GM18870 (cell line): ENCODE results near the gene ANKRD6.
"Not testable (repeated sequence)": the region's sequence is repeated elsewhere in the genome, so short reads cannot be mapped to it uniquely, and the experiment has no call there.

Source experiments
- ATAC-seq: cut with Tn5 transposase; IDR thresholded peaks from one replicate; pipeline ENCODE4 v1.9.1; 2021; ENCODE audit warnings: moderate library complexity; ENCODE audit not compliant: unreplicated experiment

Gene ANKRD6

DNA sequence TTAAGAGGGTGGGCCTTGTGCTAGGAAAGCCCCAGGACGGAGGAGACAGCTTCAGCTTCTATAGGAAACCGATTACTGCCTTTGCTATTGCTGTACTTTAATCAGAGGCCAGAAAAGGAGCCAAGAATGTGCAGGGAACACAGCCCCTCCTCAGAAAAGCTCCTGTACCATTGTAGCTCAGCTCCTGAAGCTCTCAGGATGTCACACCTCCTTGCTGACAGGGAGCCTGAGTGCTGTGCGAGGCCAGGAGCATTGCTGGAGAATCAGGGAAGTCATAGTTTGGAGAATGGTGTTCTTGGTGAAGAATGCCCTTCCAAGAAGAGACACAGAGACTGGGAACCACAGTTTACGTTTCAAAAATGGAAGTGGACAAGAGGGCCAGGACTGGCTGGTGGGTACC is 158.8 kb downstream of the ANKRD6 start:
- no peak for ATAC-seq

DNA sequence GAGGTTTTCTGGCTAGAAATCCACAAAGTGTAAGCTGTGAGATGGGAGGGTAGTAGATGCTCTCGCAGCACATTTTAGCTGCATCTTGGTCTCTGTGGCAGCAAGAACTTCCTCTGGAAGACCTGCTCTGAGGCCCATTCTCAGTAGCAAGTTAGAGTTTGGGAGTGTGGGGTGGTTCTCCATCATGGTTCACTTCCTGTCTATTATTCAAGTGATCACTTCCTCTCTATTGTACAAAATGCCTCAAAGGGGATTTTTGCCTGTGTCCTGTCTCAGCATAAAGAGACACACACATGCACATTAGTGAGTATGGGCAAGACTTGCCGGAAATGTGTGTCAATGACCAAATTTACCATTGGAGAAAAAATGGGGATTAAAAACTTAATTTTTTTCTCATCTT is 163.1 kb downstream of the ANKRD6 start:
- ATAC-seq: peak; percentile 95

DNA sequence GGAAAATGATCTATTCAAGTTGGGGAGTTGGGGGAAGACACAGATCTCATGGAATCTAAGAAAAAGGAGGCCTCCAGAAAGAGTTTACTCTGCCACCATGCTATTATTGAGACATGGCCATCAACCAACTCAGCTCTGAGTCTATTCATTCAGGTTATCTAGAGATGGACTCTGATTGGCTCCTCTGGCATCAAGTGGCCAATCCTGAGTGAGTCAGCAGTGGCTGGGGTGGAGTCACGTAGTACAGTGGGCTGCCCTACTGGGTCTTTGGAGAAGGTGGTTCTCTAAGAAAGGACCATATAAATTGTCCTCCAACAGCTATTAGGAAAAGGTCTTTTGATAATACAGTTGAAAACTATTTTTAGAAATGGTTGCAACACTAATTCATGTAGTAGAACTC is 163.5 kb downstream of the ANKRD6 start:
- ATAC-seq: no peak

DNA sequence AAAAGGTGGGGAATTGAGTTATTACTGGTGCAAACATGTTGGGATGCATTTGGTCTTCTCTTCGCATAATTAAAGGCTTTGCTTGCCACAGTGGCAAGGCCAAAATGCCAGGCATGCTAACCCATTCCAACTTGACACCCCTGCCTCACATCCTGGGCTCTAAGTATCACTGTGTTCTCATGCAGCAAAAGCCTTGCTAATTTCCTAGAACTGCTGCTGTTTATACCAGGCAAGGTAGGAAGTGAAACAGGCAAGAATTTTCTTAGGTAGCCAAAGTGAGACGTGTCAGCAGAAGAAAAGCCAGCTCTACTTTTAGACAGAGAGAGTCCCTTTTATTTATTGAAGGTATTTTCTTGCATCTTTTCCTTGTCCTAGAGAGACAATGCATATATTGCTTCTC is 164.4 kb downstream of the ANKRD6 start:
- ATAC-seq: no peak

DNA sequence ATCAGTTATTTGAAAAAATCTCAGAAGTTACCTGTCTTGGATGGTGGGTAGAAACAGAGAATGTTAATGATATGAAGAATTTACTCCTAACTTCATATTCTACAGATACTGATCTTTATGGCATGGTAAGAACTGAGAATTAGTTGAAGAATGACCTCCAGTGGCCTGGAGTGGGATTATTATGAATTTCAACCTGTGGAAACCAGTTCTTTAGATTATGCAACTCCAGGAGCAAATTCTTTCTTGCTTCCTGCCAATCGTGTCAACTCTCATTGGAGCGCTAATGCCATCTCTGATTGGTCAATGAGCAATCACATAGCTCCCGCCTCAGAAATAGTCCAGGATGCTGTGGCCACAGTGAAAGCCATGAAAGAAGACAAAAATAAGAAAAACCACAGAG is 165.0 kb downstream of the ANKRD6 start:
- no peak for ATAC-seq

DNA sequence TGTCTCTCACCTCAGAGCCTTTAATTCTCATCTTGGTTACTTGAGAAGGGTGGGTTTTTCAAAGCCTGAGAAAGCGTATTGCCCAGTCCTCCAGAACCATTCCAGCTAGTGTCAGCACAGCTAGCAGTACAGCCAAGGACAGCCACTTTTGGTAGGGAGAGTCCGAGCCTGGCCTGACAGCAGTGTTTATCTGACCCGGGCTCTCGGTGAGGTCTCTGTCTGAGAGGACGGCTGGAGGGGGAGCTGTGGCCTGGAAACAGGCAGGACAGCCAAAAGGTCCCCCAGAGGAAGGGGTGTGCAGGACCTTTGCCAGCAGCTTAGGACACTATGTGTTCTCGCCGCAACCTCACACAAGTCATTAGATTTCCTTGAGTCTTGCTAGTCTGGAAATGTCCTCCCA is 166.8 kb downstream of the ANKRD6 start:
- no peak for ATAC-seq

DNA sequence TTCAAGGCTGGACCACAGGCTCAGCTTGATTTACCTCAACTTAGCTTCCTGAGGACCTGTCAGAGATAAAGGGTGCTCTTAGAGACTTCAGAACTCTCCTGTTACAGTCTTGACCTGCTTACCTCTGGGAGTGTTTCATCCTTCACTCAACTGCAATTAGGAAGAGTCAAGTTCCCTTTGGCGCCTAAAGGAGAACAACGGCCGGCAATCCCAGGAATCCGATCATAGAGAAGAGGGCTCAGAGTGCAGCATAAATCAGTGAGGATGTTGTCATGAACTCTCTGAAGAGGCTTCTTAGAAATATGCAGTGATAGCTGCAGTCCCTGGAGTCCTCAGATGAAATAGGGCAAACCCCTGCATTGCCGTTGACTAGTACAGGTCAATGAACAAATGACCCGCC is 169.2 kb downstream of the ANKRD6 start:
- no peak for ATAC-seq

DNA sequence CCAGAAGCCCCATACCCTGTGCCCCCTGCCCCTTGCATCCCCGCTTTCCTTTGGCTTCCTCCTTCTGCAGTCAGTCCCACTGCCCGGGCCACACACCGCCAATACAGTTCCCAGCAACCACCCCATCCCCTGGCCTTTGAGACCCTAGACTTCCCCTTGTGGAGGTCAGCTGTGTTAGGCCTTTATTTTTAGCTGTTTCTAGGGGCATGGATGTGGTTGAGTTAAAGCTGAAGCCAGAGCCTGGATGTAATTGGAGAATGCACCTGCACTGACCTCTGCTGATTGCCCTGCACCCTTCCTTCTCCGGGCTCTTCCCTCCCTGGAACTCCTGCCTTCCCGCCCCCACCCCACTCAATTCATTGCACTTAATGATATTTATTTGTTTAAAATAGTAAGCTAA is 171.7 kb downstream of the ANKRD6 start:
- ATAC-seq: no peak

DNA sequence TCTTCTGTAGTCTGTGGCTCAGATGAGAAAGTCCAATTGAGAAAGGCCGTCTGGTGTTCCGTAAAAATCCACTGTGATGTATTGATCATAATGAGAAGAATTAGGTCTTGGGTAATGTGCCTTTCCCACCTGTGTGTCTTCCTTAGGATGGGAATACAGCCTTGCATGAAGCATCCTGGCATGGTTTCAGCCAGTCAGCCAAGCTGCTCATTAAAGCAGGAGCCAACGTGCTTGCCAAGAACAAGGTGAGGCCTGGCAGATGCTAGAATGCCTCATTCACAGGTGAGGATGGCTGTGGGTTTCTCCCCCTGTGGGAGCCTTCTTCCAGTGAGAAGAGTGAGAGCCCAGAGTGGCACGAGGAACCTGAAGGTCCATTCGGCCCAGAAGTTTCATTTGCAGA is 172.9 kb downstream of the ANKRD6 start:
- ATAC-seq: no peak

DNA sequence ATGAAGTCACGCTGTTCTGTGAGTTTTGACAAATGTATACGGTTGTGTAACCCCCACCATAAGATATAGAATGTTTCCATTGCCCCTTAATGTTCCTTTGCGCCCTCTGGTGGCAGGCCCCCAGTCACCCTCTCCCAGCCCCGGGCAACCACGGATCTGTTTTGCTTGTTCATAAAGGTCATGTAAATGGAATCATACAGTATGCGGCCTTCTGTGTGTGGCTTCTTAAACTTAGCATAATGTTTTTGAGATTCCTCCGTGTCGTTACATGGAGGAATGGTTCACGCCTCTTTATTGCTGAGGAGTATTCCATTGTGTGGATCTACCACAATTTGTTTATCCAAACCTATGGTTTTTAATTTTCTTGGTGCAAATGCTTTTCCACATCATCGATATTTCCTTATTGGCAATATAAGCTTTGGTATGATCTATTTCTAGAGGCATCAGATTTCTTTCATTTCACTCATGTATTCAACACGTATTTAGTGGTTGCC is 177.2 kb downstream of the ANKRD6 start:
- no peak for ATAC-seq

DNA sequence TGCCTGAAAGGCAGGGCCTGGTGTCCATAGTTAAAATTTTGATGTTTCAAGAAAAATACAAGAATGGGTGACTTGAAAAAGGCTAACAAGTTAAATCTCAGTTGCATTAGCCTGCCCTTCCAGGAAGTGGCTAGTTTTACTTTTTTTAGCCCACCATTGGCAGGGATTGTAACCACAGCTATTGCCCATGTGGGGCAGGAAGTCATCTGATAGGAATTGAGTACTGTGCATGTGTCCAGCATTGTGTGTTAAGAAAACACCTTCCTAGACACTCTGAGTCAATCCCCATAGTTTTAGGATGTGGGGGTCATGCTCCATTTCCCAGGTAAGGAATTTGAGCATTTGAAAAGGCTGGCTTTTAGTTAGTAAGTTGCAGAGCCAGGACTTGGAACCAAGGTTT is 178.7 kb downstream of the ANKRD6 start:
- no peak for ATAC-seq

DNA sequence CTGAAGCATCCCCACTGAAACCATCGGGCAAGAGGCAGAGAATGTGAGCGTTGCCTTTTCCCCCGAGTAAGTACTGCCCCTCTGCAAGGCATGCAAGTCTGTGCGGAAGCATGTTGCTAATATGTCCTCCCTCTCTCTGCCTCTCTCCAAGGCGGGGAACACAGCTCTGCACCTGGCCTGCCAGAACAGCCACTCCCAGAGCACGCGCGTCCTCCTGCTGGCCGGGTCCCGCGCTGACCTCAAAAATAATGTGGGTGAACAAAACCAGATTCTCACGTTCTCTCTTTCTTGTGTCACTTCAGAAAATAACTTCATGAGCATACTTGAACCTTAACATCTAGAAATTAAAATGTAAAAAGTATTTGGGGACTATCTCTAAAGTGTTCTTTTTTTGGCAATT is 179.2 kb downstream of the ANKRD6 start:
- no peak for ATAC-seq

DNA sequence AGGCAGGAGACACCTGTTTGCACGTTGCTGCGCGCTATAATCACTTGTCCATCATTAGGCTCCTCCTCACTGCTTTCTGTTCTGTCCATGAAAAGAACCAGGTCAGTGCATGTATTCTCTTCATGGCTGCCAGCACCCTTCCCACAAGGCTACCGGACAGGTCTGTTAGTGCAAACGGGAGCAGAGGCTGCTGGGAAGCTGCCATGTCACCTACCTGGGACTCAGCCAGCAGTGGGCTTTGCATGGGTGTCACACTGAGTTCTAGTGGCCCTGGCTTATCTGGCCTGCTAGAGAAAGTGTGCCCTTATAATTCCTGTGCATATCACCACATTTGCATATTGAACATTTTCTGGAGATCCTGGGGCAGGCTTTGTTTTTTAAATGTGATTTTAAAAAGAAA is 180.8 kb downstream of the ANKRD6 start:
- ATAC-seq: no peak

DNA sequence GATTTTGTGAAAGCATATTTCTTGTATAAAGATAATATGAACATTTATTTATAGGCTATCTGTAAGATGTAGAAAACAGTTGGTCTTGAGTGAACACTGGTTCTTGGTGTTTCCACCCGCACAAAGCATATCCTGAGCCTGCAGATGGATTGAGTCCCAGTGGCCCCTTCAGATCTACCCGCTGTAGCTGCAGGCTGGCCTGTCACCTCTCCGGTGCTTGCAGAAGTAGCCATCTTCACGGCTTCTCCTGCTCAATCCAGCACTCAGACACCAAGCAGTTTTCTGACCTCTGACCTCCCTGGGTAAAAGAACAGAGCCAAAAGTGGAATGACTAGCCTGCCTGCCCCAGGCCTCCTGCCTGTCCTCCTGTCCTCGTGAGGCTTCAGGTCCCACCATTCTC is 182.9 kb downstream of the ANKRD6 start:
- no peak for ATAC-seq

DNA sequence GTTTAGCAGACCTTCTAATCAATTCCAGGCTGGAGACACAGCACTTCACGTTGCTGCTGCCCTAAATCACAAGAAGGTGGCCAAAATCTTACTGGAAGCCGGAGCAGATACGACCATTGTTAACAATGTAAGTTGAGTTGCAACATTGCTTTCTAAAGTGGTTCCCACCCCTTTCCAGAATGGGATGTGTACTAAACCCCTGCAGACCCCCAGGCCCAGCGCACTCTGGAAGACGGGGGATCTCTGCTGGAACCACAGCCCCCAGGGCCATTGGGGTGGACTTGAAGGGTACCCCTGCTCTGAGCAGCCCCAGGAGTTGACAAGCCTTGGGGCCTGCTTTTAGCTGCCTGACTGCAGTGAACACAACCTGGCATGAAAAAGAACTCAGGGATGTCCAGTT is 183.6 kb downstream of the ANKRD6 start:
- ATAC-seq: no peak

DNA sequence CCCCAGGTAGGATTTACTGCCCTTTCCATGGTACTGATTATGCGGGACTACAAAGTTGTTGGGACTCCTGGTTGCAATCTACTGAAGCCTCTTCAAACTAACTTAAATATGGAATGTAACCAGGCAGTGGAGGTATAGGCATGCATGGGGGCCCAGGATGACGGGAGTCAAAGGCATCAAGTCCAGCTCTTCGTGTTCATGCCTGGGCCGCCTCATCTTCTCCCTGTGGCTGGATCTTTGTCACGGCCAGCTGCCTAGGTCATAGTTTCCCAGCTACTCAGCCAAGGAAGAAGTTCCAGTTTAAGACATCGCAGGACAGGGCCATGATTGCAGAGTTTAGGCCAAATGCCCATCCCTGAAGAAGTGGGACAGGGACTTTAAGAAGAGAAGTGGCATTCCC is 185.1 kb downstream of the ANKRD6 start:
- ATAC-seq: no peak

DNA sequence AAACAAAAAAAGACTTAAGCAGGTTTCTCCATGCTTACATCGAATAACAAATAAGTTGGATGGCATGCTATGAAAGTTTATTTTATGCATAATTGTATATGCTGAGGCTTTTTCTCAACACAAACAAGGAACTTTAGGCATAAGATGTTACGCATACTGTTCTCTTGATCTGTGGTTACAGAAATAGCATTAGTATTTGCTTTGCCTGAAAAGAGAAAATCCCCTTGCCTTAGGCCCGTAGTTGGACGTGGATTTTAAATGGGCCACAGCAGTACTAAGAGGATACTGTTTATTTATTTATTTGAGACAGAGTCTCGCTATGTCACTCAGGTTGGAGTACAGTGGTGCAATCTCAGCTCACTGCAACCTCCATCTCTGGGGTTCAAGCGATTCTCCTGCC is 186.6 kb downstream of the ANKRD6 start:
- no peak for ATAC-seq

DNA sequence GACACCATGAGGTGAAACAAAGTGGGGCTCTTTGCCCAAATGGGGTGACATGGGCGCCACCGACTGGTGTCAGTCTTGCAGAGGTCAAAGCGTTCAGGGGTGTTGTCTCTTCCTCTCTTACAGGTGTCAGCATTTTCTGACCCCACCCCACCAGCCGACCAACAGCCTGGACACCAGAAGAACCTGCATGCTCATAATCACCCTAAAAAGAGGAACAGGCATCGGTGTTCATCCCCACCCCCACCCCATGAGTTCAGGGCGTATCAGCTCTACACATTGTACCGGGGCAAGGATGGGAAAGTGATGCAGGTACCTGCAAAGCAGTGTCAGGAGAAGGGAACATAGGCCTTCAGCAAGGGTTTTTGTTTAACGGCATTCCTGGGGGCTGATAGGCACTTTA is 190.8 kb downstream of the ANKRD6 start:
- ATAC-seq: no peak

DNA sequence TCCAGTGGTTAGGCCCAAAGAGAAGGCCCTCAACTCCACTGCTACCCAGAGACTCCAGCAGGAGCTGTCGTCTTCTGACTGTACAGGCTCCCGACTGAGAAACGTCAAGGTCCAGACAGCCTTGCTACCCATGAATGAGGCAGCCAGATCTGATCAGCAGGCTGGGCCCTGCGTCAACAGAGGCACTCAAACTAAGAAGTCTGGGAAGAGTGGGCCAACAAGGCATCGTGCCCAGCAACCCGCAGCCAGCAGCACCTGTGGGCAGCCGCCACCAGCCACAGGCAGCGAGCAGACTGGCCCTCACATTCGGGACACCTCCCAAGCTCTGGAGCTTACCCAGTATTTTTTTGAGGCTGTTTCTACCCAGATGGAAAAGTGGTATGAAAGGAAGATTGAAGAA is 197.5 kb downstream of the ANKRD6 start:
- no peak for ATAC-seq

DNA sequence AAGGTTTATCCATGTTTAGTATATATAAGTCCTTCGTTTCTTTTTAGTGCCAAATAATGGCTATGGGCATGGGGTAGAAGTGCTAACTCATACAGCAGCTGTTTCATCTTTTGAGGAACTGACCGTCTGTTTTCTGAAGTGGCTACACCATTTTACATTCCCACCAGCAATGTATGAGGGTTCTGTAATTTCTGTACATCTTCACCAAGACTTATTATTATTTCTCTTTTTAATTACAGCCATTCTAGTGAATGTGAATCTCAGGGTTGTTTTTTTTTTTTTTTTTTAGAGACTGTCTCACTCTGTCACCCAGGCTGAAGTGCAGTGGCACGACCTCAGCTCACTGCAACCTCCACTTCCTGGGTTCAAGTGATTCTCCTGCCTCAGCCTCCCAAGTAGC is 203.5 kb downstream of the ANKRD6 start:
- ATAC-seq: not testable (repeated sequence)

DNA sequence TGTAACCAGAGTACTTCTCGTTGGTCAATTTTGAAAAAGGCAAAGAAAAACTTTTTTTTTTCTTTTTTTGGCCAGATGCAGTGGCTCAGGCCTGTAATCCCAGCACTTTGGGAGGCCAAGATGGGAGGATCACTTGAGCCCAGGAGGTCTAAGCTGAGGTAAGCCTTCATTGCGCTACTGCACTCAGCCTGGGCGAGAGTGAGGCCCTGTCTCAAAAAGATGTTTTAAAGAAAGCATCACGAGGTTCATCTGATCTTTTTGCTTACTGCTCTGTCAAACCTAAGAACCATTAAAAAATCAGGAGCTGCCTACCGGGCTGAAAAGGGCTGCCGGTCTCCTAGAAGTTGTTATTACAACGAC is 205.0 kb downstream of the ANKRD6 start:
- ATAC-seq: no peak

DNA sequence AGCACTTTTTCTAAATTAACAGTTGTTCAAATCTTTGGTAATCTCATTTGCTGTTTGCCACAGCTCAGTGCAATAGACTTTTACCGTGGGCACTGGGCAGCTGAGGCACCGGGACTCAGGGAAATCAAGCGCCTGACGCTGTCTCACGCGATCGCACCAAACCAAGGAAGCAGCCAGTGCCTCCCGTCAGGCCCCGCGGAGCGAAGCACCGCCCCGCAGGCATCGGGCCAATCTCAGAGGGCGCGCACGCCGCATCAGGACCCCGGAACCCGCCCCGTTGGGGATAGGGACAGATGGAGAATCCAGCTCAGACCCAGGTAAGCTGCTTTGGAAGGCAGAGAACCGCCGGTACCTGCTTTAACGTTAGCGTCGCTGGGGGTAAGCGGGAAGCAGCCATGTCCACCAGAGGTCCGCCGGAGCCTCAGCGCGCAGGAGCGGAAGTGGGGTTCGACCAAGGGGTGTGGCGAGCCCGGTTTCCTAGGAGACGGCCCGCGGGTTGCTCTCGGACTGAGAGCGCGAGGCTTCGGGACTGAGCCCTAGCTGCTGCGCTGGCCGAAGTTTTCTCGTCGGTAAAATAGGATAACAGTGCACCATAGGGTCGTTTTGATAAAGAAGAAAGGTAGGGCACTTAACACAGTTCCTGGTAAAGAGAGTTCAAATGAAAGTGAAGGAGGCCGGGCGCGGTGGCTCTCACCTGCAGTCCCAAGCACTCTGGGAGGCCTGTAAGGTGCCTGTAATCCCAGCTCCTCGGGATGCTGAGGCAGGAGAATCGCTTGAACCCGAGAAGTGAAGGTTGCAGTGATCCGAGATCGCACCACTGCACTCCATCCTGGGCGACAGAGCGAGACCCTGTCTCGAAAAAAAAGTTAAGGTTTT is 205.6 kb downstream of the ANKRD6 start, which contains the start of gene LYRM2:
TSS of gene LYRM2 (minus strand) at position 428 of the 876 bp plus-strand sequence. CDS start at position 397, 31 bp downstream.
- ATAC-seq: peak; percentile 92

DNA sequence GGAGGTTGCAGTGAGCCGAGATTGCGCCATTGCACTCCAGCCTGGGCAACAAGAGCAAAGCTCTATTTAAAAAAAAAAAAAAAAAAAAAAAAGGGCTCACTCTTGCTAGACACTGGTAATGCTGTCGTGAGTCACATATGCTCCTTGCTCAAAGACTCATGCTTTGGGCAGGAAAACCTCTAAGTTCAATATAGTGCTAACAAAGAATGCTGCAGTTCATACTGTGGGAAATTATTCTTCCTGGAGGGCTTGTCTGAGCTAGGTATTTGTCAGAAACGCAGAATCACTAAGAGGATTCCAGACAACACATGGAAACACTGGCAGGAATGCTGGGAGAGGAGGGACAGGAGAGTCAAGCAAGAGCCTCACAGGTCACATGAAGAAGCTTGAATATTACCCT is 207.9 kb downstream of the ANKRD6 start:
- ATAC-seq: no peak
